ENCODE data around the gene ZCCHC14. TPM values are rescaled to one million over a fixed set of nuclear protein-coding genes. Genes with fewer than 3 reads are reported as not detected.

ZCCHC14 gene
- total RNA-seq, 1 experiment from 2014 or later: 37.8 TPM

DNA sequence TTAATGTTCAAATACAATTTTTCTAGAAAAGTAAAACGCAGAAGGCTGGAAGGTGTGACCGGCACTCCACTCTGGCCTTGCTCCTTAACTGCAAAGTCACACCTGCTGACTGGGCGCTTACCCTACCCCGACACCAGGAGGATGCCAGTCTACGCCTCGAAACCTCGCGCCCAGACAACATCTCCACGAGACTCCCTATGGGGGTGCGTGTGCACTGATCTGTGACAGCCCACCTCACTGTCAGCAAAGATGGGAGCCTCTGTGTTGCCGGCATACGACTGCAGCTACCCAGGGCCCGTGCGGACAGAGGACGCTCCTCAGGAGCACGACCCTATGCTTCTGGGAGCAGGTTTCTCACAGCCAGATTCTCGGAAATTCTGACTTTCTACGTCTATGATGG, 74.6 kb downstream of the ZCCHC14 start:
- no peak overlapping the region for H2AFZ ChIP-seq (ENCODE audit: low read depth, low read length, poor library complexity, severe bottlenecking)
- no peak overlapping the region for H3K27ac ChIP-seq (ENCODE audit: low read depth, low read length)
- no peak overlapping the region for H3K9ac ChIP-seq (ENCODE audit: low read length)
- no peaks in the 10 kb centered on the region for H3K27me3 ChIP-seq (ENCODE audit: insufficient read depth, low read length)
- no peaks in the 10 kb centered on the region for H4K20me1 ChIP-seq (ENCODE audit: insufficient read depth)
- peaks cover 25 to 30% of the 10 kb centered on the region in 2 experiments; a peak in 3 of 4 replicates for H3K36me3 ChIP-seq (ENCODE audit: control insufficient read depth in 1 of 2, insufficient read depth in 2 of 2, low read length in 2 of 2)
- RAD21 ChIA-PET (ENCODE audit: low non-redundant PET in 1 of 2, low total read pairs in 2 of 2, uncharacterized antibody in 2 of 2, unreplicated experiment in 2 of 2): interaction anchor here in 1 of 2 experiments (0.8 kb wide), 1 partner anchor 217 kb away, joined by 3 read pairs; no protein-coding TSS in a partner anchor
- intact Hi-C loops (cut with micrococcal nuclease): loop anchor here (5.0 kb wide), 1 partner anchor 154 kb away; no protein-coding TSS in a partner anchor
- DNase-seq (ENCODE audit: low read depth, low spot score) (no peak), ATAC-seq (no peak)
- TF ChIP-seq SRF (IDR thresholded peaks at IDR 0.05; ENCODE audit: low read depth) (no peak), RAD21 (IDR thresholded peaks at IDR 0.05; ENCODE audit: low read depth) (no peak), SIN3A (IDR thresholded peaks at IDR 0.05; ENCODE audit: low read depth) (no peak), POLR2A (IDR thresholded peaks at IDR 0.05; ENCODE audit: borderline replicate concordance, extremely low read depth, insufficient read depth, insufficient read length) (no peak), CEBPB (IDR thresholded peaks at IDR 0.05; ENCODE audit: low read depth) (no peak)
- TF ChIP-seq, protein P1, sequence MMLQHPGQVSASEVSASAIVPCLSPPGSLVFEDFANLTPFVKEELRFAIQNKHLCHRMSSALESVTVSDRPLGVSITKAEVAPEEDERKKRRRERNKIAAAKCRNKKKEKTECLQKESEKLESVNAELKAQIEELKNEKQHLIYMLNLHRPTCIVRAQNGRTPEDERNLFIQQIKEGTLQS (IDR thresholded peaks at IDR 0.05): no peak
- H3K4me2 ChIP-seq (ENCODE audit: low read length): no peak overlapping the region
- H3K4me1 ChIP-seq (ENCODE audit: control insufficient read depth in 1 of 2, insufficient read depth in 2 of 2, low read length in 2 of 2): no peaks in the 10 kb centered on the region
- no peaks in the 10 kb centered on the region for H3K9me3 ChIP-seq (ENCODE audit: control insufficient read depth in 1 of 2, insufficient read depth in 1 of 2, low read depth in 1 of 2, low read length in 2 of 2)
- H3K9me2 ChIP-seq (ENCODE audit: insufficient read depth): no peaks in the 10 kb centered on the region
- BruUV-seq (replicated peaks): no TSS peak
- POLR2A ChIA-PET: no interaction called here
- H3K4me3 ChIP-seq (replicated peaks in 1 of 2; ENCODE audit: low read depth in 1 of 2, low read length in 2 of 2): no peak overlapping the region
- CTCF ChIA-PET: interaction anchor here (4.8 kb wide), 1 partner anchor 218 kb away, joined by 61 read pairs; no protein-coding TSS in a partner anchor
- no peaks in the 10 kb centered on the region for H3K79me2 ChIP-seq (ENCODE audit: insufficient read depth, low read length)

DNA sequence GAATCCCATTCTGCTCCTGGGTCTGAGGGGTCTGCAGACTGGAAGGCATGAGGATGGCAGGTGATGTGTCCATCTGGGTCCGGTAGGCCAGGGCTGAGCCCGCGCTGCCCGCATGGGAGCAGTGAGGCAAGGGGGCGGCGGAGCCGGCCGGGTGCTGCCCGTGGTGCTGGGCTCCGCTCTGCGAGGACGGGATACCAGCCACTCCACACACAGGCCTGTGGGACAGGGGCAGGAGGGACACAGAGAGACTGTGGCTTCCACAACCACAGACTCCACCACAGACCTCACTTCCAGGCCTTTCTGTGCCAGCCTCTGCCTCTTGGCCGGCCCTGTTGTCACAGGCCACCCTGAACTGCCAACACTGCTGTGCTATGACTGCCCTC, 75.3 kb downstream of the ZCCHC14 start:
- Histone ChIP-seq H3K36me3 (ENCODE audit: control insufficient read depth in 1 of 2, insufficient read depth in 2 of 2, low read length in 2 of 2) (peaks cover 24 to 26% of the 10 kb centered on the region in 2 experiments; a peak in 3 of 4 replicates), H3K9me2 (ENCODE audit: insufficient read depth) (no peaks in the 10 kb centered on the region), H2AFZ (ENCODE audit: low read depth, low read length, poor library complexity, severe bottlenecking) (no peak overlapping the region), H3K4me1 (ENCODE audit: control insufficient read depth in 1 of 2, insufficient read depth in 2 of 2, low read length in 2 of 2) (no peaks in the 10 kb centered on the region), H3K27ac (ENCODE audit: low read depth, low read length) (no peak overlapping the region), H3K79me2 (ENCODE audit: insufficient read depth, low read length) (no peaks in the 10 kb centered on the region), H3K9me3 (ENCODE audit: control insufficient read depth in 1 of 2, insufficient read depth in 1 of 2, low read depth in 1 of 2, low read length in 2 of 2) (no peaks in the 10 kb centered on the region), H3K27me3 (ENCODE audit: insufficient read depth, low read length) (no peaks in the 10 kb centered on the region), H3K9ac (ENCODE audit: low read length) (no peak overlapping the region), H4K20me1 (ENCODE audit: insufficient read depth) (no peaks in the 10 kb centered on the region), H3K4me2 (ENCODE audit: low read length) (no peak overlapping the region), H3K4me3 (replicated peaks in 1 of 2; ENCODE audit: low read depth in 1 of 2, low read length in 2 of 2) (no peak overlapping the region)
- ATAC-seq (no peak), DNase-seq (ENCODE audit: low read depth, low spot score) (no peak)
- ChIA-PET CTCF (interaction anchor here (1.2 to 4.8 kb wide), 6 partner anchors 10 to 240 kb away, joined by 3 to 61 read pairs (median 8); no protein-coding TSS in a partner anchor), POLR2A (no interaction called here), RAD21 (ENCODE audit: low non-redundant PET in 1 of 2, low total read pairs in 2 of 2, uncharacterized antibody in 2 of 2, unreplicated experiment in 2 of 2) (interaction anchor here (0.8 to 1.8 kb wide), 4 partner anchors 154 to 219 kb away, joined by 3 to 10 read pairs (median 6); no protein-coding TSS in a partner anchor)
- BruUV-seq (replicated peaks): no TSS peak
- intact Hi-C loops (cut with micrococcal nuclease): loop anchor here (5.0 kb wide), 1 partner anchor 155 kb away; no protein-coding TSS in a partner anchor
- TF ChIP-seq EGR1 (IDR thresholded peaks at IDR 0.05; ENCODE audit: low read depth): no peak
- no peak for TF ChIP-seq SRF (IDR thresholded peaks at IDR 0.05; ENCODE audit: low read depth)
- no peak for TF ChIP-seq TCF7L2 (IDR thresholded peaks at IDR 0.05; ENCODE audit: borderline replicate concordance, extremely low read depth, insufficient read depth, insufficient read length)
- no peak for TF ChIP-seq EZH2 (IDR thresholded peaks at IDR 0.05)
- TF ChIP-seq POLR2AphosphoS5 (IDR thresholded peaks at IDR 0.05; ENCODE audit: low read depth, low read length): no peak
- no peak for TF ChIP-seq ZNF274 (IDR thresholded peaks at IDR 0.05; ENCODE audit: low read depth, low read length)
- no peak for TF ChIP-seq EZH2phosphoT487 (IDR thresholded peaks at IDR 0.05; ENCODE audit: borderline replicate concordance)
- TF ChIP-seq, protein P2, sequence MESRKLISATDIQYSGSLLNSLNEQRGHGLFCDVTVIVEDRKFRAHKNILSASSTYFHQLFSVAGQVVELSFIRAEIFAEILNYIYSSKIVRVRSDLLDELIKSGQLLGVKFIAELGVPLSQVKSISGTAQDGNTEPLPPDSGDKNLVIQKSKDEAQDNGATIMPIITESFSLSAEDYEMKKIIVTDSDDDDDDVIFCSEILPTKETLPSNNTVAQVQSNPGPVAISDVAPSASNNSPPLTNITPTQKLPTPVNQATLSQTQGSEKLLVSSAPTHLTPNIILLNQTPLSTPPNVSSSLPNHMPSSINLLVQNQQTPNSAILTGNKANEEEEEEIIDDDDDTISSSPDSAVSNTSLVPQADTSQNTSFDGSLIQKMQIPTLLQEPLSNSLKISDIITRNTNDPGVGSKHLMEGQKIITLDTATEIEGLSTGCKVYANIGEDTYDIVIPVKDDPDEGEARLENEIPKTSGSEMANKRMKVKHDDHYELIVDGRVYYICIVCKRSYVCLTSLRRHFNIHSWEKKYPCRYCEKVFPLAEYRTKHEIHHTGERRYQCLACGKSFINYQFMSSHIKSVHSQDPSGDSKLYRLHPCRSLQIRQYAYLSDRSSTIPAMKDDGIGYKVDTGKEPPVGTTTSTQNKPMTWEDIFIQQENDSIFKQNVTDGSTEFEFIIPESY (IDR thresholded peaks at IDR 0.05; ENCODE audit: extremely low read depth, insufficient replicate concordance, low read length): no peak
- no peak for TF ChIP-seq CEBPB (IDR thresholded peaks at IDR 0.05; ENCODE audit: low read depth)
- TF ChIP-seq FOSL1 (IDR thresholded peaks at IDR 0.05; ENCODE audit: low read depth): no peak
- TF ChIP-seq, protein P3, sequence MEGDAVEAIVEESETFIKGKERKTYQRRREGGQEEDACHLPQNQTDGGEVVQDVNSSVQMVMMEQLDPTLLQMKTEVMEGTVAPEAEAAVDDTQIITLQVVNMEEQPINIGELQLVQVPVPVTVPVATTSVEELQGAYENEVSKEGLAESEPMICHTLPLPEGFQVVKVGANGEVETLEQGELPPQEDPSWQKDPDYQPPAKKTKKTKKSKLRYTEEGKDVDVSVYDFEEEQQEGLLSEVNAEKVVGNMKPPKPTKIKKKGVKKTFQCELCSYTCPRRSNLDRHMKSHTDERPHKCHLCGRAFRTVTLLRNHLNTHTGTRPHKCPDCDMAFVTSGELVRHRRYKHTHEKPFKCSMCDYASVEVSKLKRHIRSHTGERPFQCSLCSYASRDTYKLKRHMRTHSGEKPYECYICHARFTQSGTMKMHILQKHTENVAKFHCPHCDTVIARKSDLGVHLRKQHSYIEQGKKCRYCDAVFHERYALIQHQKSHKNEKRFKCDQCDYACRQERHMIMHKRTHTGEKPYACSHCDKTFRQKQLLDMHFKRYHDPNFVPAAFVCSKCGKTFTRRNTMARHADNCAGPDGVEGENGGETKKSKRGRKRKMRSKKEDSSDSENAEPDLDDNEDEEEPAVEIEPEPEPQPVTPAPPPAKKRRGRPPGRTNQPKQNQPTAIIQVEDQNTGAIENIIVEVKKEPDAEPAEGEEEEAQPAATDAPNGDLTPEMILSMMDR (IDR thresholded peaks at IDR 0.05 in 2 of 3, conservative IDR thresholded peaks at IDR 0.05 in 1 of 3; ENCODE audit: borderline replicate concordance in 1 of 3, insufficient read depth in 1 of 3, low read depth in 2 of 3, low read length in 2 of 3): no peak
- no peak for TF ChIP-seq ELF1 (IDR thresholded peaks at IDR 0.05; ENCODE audit: borderline replicate concordance, low read depth)
- no peak for TF ChIP-seq CBX3 (IDR thresholded peaks at IDR 0.05; ENCODE audit: low read depth)
- no peak for TF ChIP-seq POLR2A (IDR thresholded peaks at IDR 0.05; ENCODE audit: borderline replicate concordance, extremely low read depth, insufficient read depth, insufficient read length)

Measured in HCT116 (cell line).